ENCODE results near the gene ABLIM2.

Gene ABLIM2

DNA sequence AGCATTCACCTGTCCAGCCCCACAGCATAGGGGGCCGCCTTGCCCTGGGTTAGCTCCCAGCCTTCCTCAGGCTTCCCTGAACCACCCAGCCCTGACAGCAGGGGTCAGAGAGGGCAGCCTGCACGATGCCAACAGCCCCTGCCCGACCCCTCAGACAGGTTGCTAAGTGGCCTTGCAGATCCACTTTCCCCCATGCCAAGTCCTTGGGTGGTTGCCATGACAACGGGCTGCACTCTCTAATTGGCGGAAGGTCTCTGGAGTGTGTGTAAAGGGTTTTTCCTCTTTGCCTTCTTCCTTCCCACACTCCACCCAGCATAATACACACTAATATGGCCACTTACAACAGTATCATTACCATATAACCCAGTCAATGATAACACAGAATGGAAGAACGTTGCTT lies 119.3 kb downstream of the ABLIM2 start:
- DNase-seq: no peak

DNA sequence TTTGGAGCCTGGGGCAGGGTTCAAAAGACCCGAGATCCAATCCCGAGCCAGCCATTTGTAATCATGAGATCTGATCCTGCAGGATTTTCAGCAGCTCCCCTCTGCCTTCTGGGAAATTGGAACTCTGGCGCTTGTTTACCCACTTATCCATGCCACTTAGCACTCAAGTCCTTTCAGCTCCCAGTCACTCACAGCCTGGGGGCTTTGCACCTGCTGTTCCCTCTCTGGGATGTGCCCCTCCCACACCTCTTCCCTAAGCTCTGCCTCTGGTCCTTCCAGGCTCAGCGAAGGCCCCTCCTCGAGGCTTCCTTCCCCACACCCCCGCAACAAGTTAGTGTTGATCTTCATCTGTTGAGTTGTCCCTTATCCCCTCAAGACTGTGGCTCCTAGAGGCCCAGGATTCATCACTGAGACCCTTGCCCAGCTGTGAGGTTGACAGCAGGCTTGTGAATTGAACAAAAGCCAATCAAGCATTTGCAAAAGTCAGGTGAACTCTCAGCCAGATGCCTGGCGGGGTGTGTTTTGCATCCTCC lies 119.8 kb downstream of the ABLIM2 start:
- DNase-seq: no peak

DNA sequence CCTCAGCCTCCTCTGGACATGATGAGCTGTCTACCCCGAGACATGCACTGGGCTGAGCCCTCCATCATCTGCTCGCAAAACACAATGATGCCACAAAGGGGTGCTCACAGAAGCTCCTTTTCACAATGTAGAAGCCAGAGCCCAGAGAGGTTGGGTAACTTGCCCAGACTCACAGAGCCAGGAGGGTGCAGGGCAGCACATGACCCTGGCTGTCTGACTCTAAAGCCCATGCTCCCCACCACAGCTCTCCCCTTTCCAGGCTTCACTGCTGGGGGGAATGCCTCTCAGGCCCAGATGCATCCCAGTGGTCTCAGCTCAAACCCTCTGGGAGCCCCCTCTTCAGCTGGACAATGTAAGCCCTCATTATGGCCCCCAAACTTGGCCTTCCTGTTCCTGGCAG lies 120.5 kb downstream of the ABLIM2 start:
- DNase-seq: no peak

DNA sequence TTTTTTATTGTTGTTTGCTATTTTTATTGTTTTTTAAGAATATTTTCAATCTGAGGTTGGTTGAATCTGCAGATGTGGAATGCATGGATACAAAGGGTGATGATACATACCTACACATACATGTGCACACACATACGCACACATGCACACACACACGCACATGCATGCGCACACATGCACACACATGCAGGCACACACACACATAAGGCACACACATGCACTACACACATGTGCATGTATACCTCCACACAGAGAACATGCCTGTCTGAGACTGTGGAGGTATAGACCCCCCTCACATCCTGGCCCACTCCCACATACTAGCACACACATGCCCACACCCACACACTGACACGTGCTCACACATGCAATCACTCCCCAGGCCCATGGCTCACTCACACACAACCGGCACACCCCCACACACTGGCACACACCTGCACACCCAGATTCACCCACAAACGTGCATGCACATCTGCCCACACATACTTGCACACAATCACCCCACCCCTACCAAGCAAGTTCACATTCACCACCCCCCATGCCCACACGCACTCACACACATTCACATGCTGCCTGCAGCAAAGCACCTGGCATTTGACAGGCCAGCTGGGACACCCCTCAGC lies 121.4 kb downstream of the ABLIM2 start:
- DNase-seq: no peak

DNA sequence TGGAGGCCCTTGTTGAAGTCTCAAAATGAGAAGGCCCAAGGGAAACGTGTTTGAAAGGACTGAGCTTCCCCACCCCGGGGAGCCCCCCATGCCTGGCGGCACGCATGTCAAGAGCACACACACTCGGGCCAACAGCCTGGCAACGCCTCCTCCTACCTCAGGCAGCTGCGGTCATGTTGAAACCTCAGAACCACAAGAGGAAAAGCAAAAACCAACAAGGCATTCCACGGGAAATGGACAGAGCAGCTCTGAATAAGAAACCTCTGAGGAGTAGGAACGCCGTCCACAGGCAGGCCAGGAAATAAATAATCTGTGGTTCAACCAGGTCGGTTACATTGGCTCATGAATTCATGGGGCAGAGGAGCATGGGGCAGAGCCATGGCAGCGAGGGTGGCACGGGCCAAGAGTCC lies 123.2 kb downstream of the ABLIM2 start:
- no peak for DNase-seq

DNA sequence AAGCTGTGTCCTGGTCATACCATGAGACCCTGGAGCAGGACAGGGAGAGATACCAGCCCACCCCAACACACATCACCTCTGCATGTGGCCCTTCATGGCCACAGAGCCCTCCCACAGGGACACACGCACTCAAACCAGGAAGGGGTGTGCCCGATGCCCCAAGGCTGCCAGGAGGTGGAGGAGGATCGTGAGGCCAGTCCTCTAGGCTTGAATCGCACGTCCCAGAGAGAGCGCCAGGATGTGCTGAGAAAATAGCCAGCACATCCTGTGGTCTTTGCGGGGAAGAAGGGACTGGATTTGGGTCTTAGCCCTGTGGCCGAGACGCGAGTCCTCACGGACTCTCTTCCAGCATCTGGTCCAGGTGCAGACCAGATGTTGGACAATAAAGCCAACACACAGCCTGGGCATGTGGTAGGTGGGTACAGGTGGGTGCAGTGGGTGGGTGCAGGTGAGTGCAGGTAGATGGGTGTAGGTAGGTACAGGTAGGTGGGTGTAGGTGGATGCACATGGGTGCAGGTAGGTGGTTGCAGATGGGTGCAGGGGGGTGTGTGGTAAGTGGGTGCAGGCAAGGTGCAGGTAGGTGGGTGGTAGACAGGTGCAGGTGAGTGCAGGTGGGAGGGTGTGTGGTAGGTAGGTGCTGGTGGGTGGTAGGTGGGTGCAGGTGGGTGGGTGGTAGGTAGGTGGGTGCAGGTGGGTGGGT lies 124.6 kb downstream of the ABLIM2 start:
- DNase-seq: no peak

DNA sequence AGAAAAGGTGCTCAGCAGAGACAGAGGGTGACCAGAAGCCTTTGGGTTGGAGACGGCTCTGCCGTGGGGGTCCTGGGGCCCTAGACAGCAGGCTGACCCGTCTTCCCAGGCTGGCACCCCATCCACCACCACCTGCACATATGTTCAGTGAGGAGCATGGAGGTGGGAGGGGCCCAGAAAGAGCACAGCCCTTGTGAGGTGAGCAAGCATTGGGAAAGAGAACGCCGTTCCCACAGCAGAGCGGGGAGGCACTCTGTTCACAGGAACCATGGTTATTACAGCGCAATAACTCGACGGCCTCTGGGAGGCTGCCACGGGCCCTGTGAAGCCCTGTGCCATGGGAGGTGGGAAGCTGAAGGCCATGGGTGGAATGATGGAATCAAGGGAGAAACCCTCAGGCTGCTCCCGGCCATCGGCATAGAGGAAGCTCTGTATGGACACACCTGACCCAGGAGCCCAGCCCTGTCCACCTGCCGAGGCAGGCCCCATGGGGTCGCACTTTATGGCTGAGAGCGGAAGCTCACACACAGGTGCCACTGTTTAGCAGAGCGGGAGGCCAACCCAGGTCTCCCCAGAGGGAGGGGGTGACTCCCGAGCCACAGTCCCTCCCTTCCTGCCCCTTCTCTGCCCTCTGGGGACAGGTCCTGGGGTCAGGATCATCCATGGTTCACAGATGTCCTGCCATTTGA lies 125.4 kb downstream of the ABLIM2 start:
- DNase-seq: no peak

DNA sequence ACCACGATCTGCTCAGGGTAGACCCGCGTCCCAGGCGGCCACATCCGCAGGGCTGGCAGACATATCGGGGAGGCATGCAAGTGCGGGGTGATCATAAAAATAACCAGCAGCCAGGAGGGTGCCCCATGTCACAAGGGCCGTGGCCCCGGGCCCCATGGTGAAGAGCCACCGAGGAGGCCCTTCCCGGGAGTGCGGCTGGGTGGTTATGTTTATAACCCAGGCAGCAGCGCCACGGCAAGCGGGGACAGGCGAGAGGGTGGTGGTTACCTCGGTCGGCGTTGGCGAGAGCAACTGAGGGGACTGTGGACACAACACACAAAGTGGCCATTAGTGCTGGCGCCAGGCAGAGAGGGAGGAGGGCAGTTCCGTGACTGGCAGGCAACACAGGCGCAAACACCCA lies 126.2 kb downstream of the ABLIM2 start:
- no peak for DNase-seq

DNA sequence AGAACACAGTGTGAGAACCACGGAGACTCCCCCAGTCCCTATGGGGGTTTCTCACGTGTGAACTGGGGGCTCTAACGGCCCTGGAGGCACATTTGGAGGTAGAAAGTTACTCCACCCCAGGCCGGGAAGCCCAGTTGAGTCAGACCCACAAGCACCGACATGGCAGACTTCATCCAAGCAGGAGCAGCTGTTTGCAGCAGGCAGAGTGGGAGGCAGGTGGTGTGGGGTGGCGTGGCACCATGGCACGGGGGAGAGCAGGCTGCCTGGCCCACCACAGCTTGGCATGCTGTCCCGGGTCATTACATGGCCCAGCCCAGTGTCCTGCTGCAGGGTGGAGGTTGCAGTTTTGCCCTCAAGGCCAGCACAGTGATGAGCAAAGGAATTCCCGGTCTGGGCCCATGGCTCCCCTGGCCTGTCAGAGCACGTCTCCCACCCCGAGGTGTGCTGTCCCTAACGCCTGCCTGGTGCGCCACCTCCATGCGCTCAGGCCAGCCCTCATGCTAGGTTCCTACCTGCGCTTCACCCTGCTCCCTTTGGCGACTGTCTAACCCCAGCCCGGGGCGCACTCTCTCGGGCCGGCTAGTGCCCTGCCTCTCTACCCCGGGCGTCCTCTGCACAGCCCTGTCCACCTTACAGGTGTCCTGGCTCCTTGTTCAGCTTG lies 128.4 kb downstream of the ABLIM2 start:
- no peak for DNase-seq

DNA sequence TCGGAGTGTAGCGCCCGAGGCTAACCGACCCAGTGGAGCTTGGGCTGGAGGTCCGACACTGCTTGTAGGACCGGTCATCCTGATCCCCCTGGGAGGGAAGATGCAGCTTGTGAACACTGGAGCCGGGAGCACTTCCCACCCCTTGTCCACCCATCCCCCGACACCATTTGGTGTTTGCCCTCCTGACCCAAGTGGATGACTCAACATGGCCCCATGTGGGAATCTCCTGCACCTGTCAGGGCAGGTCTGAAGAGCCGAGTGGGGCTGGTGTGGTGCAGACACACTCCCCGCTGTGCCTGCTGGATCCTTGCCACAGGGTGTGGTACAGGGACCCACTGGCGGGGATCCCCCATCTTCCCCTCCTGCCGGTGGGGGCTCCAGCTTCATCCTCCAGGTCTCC lies 128.9 kb downstream of the ABLIM2 start:
- DNase-seq: no peak

DNA sequence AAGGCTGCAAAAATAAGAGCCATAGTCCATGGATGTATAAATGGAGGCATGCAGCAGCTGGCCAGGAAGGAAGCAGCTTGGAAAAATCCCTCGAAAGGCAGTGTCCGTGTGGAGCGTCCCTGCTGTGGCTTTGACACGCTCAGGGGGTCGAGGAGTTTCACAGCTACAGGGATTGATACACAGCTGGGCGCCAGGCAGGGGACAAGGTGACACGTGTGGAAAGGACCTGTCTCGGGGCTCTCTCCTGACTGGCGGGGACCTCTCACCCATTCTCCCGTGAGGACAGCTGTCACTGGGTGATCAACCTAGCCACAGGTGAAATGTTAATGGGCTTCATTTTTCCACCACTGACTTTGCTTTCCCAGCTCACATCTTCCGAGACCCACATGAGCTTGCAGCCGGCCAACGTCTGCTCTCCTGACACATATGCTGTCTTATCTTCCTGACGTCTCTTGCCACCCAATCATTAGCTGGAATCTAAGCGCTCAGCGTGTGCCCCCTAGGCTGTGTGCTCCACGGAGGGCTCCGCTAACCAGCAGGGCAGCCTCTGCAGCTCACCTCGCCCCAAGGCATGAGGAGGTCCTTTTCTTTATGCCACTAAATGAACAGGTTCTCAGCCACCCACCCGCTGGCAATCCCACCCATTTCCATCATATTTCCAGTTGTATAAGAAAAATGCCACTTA lies 129.6 kb downstream of the ABLIM2 start:
- no peak for DNase-seq

DNA sequence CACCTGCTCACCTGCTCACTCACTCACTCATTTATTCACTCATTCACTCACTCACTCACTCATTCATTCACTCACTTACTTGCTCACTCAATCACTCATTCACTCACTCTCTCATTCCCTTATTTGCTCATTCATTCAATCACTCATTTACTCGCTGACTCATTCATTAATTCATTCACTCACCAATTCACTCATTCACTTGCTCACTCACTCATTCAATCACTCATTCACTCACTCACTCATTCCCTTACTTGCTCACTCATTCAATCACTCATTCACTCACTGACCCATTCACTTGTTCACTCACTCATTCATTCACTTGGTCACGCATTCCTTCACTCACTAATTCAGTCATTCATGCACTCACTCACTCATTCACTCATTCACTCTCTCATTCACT lies 130.2 kb downstream of the ABLIM2 start:
- DNase-seq: no peak

DNA sequence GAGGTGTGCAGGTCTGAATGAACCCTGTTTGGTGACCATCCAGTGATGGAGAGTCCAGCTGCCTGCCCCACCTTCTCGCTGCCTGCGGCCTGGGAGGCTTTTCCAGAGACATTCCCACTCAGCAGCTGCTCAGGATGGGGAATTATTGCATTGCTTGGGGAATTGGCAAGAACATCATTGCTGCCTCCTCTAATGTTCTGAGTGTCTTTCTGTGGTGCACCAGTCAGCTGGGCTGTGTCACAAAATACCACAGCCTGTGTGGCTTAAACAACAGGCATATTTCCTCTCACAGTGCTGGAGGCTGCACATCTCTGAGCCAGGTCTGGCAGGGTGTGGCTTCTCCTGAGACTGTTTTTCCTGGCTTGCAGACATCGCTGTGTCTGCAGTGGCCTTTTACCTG lies 132.2 kb downstream of the ABLIM2 start:
- DNase-seq: no peak

DNA sequence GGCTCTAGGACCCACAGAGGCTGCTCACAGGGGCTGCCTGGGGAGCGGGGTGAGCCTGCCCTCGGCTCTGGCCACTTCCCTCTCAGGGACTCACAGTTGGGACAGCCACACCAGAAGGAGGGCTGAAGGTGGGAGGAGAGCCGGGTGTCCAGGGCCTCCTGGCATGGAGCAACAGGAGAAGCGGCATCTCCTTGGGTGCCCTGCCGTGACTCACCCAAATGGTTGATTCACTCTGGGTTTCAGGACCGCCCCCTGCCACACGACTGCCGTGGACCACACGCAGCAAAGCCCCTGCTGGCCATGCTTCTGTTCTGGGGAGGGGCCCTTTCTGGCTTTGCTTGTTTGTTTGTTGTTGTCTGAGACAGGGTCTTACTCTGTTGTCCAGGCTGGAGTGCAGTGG lies 132.9 kb downstream of the ABLIM2 start:
- no peak for DNase-seq

DNA sequence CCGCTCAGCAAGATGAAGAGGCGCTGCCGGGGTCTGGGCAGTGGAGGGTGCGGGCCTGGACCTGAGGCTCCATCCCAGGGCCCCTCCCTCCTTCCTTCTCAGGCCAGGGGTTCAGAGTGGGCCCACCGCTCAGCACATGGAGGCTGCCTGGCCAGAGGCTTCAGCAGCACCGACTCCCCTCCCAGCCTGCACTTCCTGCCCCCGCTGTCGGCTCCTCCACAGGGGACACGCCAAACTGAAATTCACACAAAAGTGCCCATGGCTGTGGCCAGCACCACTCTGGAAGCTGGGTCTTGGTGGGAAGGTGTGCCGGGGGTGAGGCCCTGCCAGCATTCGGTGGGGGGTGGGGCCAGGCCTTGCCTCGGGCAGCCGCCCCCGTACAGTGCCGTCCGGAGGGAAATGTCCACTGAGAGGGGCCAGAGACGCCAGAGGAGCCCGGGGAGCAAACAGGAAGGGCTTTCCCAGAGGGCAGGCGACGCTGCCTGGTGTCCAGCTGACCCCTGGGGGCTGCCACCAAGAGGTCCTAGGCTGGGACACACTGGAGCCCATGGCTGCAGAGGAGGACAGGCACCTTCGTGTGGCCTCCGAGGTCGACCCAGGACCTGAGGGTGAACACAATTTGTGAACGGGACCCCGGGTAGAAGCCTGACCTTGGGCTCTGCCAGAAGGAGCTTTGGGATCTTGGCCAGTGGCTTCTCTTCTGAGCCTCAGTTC lies 134.4 kb downstream of the ABLIM2 start:
- no peak for DNase-seq

DNA sequence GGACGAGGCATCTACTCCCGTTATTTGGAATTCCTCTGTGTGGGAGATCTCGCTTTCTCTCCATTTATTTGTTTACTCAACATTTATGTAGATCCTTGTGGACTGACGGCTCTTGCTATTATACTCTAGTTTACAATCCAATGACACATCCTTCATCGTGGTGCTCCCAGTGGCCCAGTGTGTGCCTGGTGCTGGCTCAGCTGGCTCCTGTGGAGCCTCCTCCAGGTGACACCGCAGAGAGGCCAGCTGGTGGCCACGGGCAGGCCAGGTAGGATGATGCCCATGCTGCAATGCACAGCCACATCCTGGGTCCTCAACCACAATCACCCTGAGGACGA lies 134.9 kb downstream of the ABLIM2 start:
- DNase-seq: no peak

DNA sequence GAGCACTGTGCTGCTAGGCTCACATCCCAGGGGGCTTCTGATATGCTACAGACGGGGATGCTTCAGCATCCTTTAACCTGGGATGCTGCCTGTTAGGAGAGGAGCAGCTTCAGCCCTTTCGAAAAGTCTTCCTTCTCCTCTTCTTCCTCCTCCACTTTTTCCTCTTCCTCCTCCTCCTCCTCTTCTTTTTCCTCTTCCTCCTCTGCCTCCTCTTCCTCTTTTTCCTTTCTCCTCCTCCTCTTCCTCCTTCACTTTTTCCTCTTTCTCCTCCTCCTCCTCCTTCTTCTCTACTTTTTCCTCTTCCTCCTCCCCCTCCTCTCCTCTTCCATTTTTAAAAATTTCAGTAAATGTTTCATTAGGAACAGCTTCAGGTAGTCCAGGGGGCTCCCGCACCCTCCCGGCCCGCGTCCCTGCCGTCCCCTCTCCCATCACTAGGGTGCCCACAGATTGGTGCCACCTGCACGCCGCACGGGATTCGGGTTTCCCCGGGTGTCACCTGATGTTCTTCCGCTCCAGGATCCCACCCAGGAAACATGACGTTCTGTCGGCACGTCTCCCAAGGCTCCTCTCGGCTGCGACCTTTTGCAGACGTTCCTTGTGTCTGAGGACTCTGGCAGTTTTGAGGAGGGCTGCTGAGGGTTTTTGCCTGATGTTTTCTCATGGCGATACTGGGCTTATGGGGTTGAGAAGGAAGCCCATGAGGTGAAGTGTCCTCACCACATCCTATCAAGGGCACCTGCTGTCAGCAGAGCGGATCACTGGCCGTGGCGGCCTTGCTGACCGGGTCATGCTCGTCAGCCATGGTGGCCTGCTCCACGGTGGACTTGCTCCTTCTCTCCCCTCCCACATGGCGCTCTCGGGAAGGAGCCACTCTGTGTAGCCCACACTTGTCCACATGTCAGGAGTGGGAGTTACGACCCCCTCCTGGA lies 135.6 kb downstream of the ABLIM2 start:
- no peak for DNase-seq

DNA sequence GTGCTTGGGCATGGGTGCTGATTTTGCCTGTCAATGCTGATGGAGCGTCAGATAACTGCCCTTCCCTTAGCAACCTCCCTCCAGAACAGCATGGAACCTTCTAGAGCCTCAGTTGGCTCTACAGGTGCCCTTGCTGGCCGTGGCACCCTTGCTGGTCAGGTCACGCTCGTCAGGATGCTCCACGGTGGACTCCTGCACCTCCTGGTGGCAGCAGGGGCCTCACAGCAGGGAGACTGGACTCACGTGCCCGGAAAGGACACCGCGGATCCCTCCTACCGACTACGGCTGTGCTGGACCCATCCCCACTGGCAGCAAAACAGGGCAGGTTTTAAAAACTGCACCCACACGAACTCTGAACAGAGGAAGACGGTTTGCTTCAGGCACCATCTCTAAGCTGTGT lies 136.8 kb downstream of the ABLIM2 start:
- DNase-seq: no peak

DNA sequence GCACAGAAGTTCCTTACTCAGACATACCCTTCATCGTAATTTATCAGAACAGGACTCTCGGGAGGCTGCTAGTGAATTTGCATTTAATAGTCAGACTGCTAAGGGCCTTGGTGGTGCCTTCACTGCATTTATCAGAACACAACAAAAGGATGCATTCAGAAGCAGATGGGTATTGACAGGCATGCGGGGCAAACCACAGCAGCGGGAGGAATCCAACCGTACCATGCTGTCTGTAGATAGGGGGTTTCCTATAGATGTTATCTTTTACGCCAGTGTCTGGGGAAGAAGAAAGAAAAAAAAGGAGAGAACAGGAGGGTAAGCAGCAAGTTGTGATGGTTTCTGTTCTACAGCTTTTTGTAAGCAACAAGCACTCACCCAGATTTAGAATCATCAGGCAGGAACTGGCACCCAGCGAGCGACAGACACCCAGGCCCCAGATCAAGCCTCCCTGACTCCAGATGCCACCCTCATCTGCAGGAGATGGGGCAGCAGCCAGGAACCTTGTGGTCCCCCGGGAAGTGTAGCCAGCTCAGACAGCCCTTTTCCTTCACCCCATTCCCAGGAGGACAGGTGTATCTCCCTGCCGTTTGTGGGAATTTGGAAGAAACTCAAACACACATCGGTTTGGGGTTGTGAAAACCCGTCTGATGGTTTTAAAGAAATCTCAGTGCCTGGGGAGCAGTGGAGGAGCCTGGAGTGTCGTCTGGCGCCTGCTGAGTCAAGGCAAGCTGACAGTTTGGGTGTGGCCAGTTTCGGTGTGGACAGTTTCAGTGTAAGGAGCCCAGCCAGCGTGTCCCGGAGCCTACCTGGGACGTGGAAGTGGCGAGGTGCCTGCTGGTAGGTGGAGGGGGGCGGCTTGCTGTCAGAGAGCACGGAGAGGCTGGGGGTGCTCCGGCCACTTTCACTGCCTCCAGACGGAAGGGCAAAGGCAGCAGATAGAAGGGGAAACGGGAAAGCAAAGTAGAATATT lies 138.9 kb downstream of the ABLIM2 start:
- no peak for DNase-seq

DNA sequence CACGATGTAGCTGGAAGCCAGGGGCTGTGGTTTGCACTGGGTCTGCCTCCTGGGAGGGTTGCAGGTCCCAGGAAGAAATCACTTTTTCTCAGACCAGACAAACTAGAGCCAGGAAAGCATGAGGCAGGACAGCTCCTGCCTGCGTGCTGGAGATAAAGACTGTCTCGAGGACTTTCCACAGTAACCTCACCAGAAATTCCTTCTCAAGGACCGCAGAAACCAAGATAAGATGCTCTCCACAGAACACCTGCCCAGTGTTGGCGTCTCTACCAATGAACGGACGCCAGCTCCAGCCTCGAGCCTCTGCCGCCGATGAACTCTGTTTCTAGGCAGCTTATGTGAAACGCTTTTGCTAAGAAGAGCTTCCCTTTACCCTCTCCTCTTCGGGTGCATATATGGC lies 142.1 kb downstream of the ABLIM2 start:
- no peak for DNase-seq

Measured in suppressor macrophage treated with lipopolysaccharide for 4 hours (primary cell).